GM23338 (cell line): ENCODE data around the gene ZNF700.

Experiments
- CREB1 ChIP-seq: fragments of 250-450 bp; sonication (Bioruptor Pico); IDR thresholded peaks from 2 replicates; pipeline ENCODE4 v1.5.0; 2020; ENCODE audit warnings: low read depth, mild to moderate bottlenecking, moderate library complexity
- CTCF ChIP-seq, 2 experiments: fragments of 200-600 bp in 1 of 2; sonication (generic) in 1 of 2; conservative IDR thresholded peaks; 2 replicates each; pipeline versions ENCODE4 v1.5.1 to v1.6.1; 2016 to 2017; ENCODE audit warnings: antibody characterized with exemption in 2 of 2, low read depth in 2 of 2, mild to moderate bottlenecking in 2 of 2, moderate library complexity in 1 of 2
- EZH2 ChIP-seq: fragments of 200-600 bp; sonication (generic); IDR thresholded peaks from one replicate; pipeline ENCODE4 v1.8.0; 2017; ENCODE audit warnings: antibody characterized with exemption, mild to moderate bottlenecking, low read depth; ENCODE audit not compliant: unreplicated experiment
- EZH2phosphoT487 ChIP-seq: fragments of 200-600 bp; sonication (generic); IDR thresholded peaks from one replicate; pipeline ENCODE4 v1.8.1; 2018; ENCODE audit warnings: antibody characterized with exemption; ENCODE audit not compliant: unreplicated experiment
- JUNB ChIP-seq: IDR thresholded peaks from one replicate; pipeline ENCODE4 v1.6.1; 2016; ENCODE audit warnings: antibody characterized with exemption; ENCODE audit not compliant: unreplicated experiment
- NANOG ChIP-seq: IDR thresholded peaks from 2 replicates; pipeline ENCODE4 v1.6.1; 2016; ENCODE audit warnings: antibody characterized with exemption, borderline replicate concordance
- POLR2AphosphoS5 ChIP-seq: IDR thresholded peaks from 2 replicates; pipeline ENCODE4 v1.6.1; 2016; ENCODE audit warnings: antibody characterized with exemption, low read depth
- STAT1 ChIP-seq: IDR thresholded peaks from one replicate; pipeline ENCODE4 v1.6.1; 2016; ENCODE audit warnings: antibody characterized with exemption; ENCODE audit not compliant: unreplicated experiment
- ZNF114 ChIP-seq: fragments of 250-450 bp; sonication (Bioruptor Pico); IDR thresholded peaks from 2 replicates; pipeline ENCODE4 v1.5.0; 2020; ENCODE audit warnings: mild to moderate bottlenecking, moderate library complexity
- ZNF331 ChIP-seq: fragments of 250-450 bp; sonication (Bioruptor Pico); IDR thresholded peaks from 2 replicates; pipeline ENCODE4 v1.5.0; 2020; ENCODE audit warnings: low read depth, mild to moderate bottlenecking, moderate library complexity
- ZNF462 ChIP-seq: fragments of 250-450 bp; sonication (Bioruptor Pico); IDR thresholded peaks from 2 replicates; pipeline ENCODE4 v1.5.0; 2020; ENCODE audit warnings: mild to moderate bottlenecking, moderate library complexity
- TF ChIP-seq, protein P1 (sequence below): IDR thresholded peaks from 2 replicates; pipeline ENCODE4 v1.6.1; 2016; ENCODE audit warnings: antibody characterized with exemption
- TF ChIP-seq, protein P2 (sequence below): IDR thresholded peaks from one replicate; pipeline ENCODE4 v1.6.1; 2018; ENCODE audit warnings: antibody characterized with exemption; ENCODE audit not compliant: unreplicated experiment

- TF ChIP-seq EZH2 = no peak
- TF ChIP-seq CTCF (conservative IDR thresholded peaks at IDR 0.05; ENCODE audit: low read depth in 2 of 2) = no peak
- TF ChIP-seq POLR2AphosphoS5 = no peak
- TF ChIP-seq JUNB = no peak
- no peak for TF ChIP-seq NANOG
- no peak for TF ChIP-seq ZNF114 (CRISPR knock-in tag)
- no peak for TF ChIP-seq ZNF462 (CRISPR knock-in tag)
- no peak for TF ChIP-seq ZNF331 (CRISPR knock-in tag)
- TF ChIP-seq EZH2phosphoT487 = no peak
- no peak for TF ChIP-seq STAT1
- TF ChIP-seq, protein P1, sequence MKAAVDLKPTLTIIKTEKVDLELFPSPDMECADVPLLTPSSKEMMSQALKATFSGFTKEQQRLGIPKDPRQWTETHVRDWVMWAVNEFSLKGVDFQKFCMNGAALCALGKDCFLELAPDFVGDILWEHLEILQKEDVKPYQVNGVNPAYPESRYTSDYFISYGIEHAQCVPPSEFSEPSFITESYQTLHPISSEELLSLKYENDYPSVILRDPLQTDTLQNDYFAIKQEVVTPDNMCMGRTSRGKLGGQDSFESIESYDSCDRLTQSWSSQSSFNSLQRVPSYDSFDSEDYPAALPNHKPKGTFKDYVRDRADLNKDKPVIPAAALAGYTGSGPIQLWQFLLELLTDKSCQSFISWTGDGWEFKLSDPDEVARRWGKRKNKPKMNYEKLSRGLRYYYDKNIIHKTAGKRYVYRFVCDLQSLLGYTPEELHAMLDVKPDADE = no peak
- TF ChIP-seq, protein P2, sequence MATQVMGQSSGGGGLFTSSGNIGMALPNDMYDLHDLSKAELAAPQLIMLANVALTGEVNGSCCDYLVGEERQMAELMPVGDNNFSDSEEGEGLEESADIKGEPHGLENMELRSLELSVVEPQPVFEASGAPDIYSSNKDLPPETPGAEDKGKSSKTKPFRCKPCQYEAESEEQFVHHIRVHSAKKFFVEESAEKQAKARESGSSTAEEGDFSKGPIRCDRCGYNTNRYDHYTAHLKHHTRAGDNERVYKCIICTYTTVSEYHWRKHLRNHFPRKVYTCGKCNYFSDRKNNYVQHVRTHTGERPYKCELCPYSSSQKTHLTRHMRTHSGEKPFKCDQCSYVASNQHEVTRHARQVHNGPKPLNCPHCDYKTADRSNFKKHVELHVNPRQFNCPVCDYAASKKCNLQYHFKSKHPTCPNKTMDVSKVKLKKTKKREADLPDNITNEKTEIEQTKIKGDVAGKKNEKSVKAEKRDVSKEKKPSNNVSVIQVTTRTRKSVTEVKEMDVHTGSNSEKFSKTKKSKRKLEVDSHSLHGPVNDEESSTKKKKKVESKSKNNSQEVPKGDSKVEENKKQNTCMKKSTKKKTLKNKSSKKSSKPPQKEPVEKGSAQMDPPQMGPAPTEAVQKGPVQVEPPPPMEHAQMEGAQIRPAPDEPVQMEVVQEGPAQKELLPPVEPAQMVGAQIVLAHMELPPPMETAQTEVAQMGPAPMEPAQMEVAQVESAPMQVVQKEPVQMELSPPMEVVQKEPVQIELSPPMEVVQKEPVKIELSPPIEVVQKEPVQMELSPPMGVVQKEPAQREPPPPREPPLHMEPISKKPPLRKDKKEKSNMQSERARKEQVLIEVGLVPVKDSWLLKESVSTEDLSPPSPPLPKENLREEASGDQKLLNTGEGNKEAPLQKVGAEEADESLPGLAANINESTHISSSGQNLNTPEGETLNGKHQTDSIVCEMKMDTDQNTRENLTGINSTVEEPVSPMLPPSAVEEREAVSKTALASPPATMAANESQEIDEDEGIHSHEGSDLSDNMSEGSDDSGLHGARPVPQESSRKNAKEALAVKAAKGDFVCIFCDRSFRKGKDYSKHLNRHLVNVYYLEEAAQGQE = no peak
- no peak for TF ChIP-seq CREB1 (CRISPR knock-in tag)
These were observed 44.3 kb upstream of the ZNF700 start for GRCh38 chr19:11880598-11880997.
